Measurements from ENCODE around the gene IDE. TPM values are rescaled to one million over a fixed set of nuclear protein-coding genes. Genes with fewer than 3 reads are reported as not detected.

The IDE gene
- total and polyA plus RNA-seq, 2 donors (not counting 3 experiments of a cell fraction or from before 2014, with no cell fraction given): 10.7 to 52.6 TPM

DNA sequence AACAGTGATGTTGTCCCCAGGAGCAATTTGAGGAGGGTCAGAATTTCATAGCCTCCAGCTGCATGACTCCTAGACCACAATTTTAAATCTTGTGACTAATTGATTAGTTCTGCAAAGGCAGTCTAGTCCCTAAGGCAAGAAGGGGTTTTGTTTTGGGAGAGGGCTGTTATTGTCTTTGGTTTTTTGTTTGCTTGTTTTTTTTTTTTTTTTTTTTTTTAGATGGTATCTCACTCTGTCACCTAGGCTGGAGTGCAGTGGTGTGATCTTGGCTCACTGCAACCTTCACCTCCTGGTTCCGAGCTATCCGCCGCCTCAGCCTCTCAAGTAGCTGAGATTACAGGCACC is 165.9 kb downstream of the IDE start:
- Histone ChIP-seq H3K79me2 (ENCODE audit: control insufficient read depth, insufficient read depth, low read length) (no peaks in the 10 kb centered on the region), H3K36me3 (ENCODE audit: control insufficient read depth in 2 of 2, extremely low read depth in 1 of 2, insufficient read depth in 2 of 2, low read length in 2 of 2) (no peaks in the 10 kb centered on the region), H3K9me1 (replicated peaks; ENCODE audit: control insufficient read depth, extremely low read depth, insufficient read depth, low read length) (no peaks in the 10 kb centered on the region), H3K4me1 (ENCODE audit: control insufficient read depth, extremely low read depth, insufficient read depth, low read length) (no peaks in the 10 kb centered on the region), H3K4me3 (replicated peaks in 1 of 3; ENCODE audit: insufficient read depth in 1 of 3, low read depth in 1 of 3, low read length in 3 of 3) (no peak overlapping the region), H3K9ac (replicated peaks; ENCODE audit: extremely low read depth, insufficient read depth, low read length) (no peak overlapping the region), H3K27me3 (ENCODE audit: control insufficient read depth in 2 of 2, insufficient read depth in 2 of 2, low read length in 2 of 2) (peaks cover 3 to 5% of the 10 kb centered on the region in 2 experiments), H3K9me3 (replicated peaks; ENCODE audit: control insufficient read depth, insufficient read depth, low read length) (no peaks in the 10 kb centered on the region), H4K20me1 (replicated peaks; ENCODE audit: control insufficient read depth, extremely low read depth, insufficient read depth, low read length) (no peaks in the 10 kb centered on the region), H2AFZ (ENCODE audit: low read depth, low read length) (no peak overlapping the region), H3K27ac (ENCODE audit: insufficient read depth, low read depth, low read length) (no peak overlapping the region), H3K4me2 (ENCODE audit: insufficient read depth, low read length) (no peak overlapping the region)
- no peak for FAIRE-seq
- no TSS peak for BruUV-seq (replicated peaks)
- dilution Hi-C loops (cut with MboI; ENCODE audit: extremely low pct_ligation_motif_present, low sequenced_read_pairs) (no loop called here), intact Hi-C loops (cut with micrococcal nuclease) (no loop called here)
- ChIA-PET CTCF (interaction anchor here (0.7 kb wide), 1 partner anchor 12 kb away, joined by 4 read pairs; no protein-coding TSS in a partner anchor), POLR2A (no interaction called here)
- TF ChIP-seq, protein P1, sequence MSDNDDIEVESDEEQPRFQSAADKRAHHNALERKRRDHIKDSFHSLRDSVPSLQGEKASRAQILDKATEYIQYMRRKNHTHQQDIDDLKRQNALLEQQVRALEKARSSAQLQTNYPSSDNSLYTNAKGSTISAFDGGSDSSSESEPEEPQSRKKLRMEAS (IDR thresholded peaks at IDR 0.05; ENCODE audit: insufficient read depth, insufficient read length): no peak
- TF ChIP-seq MYC (IDR thresholded peaks at IDR 0.05; ENCODE audit: low read depth, low read length): no peak
- TF ChIP-seq, protein P2, sequence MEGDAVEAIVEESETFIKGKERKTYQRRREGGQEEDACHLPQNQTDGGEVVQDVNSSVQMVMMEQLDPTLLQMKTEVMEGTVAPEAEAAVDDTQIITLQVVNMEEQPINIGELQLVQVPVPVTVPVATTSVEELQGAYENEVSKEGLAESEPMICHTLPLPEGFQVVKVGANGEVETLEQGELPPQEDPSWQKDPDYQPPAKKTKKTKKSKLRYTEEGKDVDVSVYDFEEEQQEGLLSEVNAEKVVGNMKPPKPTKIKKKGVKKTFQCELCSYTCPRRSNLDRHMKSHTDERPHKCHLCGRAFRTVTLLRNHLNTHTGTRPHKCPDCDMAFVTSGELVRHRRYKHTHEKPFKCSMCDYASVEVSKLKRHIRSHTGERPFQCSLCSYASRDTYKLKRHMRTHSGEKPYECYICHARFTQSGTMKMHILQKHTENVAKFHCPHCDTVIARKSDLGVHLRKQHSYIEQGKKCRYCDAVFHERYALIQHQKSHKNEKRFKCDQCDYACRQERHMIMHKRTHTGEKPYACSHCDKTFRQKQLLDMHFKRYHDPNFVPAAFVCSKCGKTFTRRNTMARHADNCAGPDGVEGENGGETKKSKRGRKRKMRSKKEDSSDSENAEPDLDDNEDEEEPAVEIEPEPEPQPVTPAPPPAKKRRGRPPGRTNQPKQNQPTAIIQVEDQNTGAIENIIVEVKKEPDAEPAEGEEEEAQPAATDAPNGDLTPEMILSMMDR (IDR thresholded peaks at IDR 0.05; ENCODE audit: extremely low read depth in 1 of 2, insufficient read depth in 1 of 2, low read depth in 1 of 2, low read length in 2 of 2): no peak
- no peak for TF ChIP-seq FOS (IDR thresholded peaks at IDR 0.05; ENCODE audit: borderline replicate concordance, insufficient read depth, low read length)
- no peak for TF ChIP-seq JUN (IDR thresholded peaks at IDR 0.05; ENCODE audit: borderline replicate concordance, insufficient read depth, insufficient read length, low read depth)
- TF ChIP-seq POLR2AphosphoS5 (IDR thresholded peaks at IDR 0.05; ENCODE audit: insufficient read depth, low read depth, low read length): no peak
- no peak for TF ChIP-seq POLR2A (IDR thresholded peaks at IDR 0.05; ENCODE audit: low read depth, low read length)
- TF ChIP-seq GATA2 (IDR thresholded peaks at IDR 0.05; ENCODE audit: insufficient read depth, insufficient read length, low read depth, low read length): no peak
- no peak for TF ChIP-seq EZH2 (IDR thresholded peaks at IDR 0.05; ENCODE audit: borderline replicate concordance, low read depth, low read length, severe bottlenecking)
- no peak for DNase-seq (ENCODE audit: low read depth, low spot score)
